Peyer's patch (tissue), 4 donors: Measurements from ENCODE around the gene ZFP92. TPM values are rescaled to one million over a fixed set of nuclear protein-coding genes. Genes with fewer than 3 reads are reported as not detected.

Experiments
- DNase-seq, 3 donors: peaks; one replicate each; pipeline ENCODE4 v3.0.0-alpha.2; 2017 to 2019
- H3K27ac ChIP-seq, 4 donors: fragments of 200-600 bp; sonication (generic); one replicate each; pipeline ENCODE4 v1.5.1; 2016 to 2019
- H3K27me3 ChIP-seq, 2 donors: fragments of 200-600 bp; sonication (generic); one replicate each; pipeline ENCODE4 v1.5.1; 2019
- H3K36me3 ChIP-seq, 3 donors: fragments of 200-600 bp; sonication (generic); one replicate each; pipeline ENCODE4 v1.5.1; 2016 to 2019
- H3K4me1 ChIP-seq, 4 donors: fragments of 200-600 bp; sonication (generic); one replicate each; pipeline ENCODE4 v1.5.1; 2016 to 2019
- H3K4me3 ChIP-seq, 4 donors: fragments of 200-600 bp; sonication (generic); 1 replicate in 3 of 4; 2 replicates in 1 of 4; pipeline ENCODE4 v1.5.1; 2016 to 2019; ENCODE audit warnings: mild to moderate bottlenecking in 1 of 4
- H3K9me3 ChIP-seq, 4 donors: fragments of 200-600 bp; sonication (generic); one replicate each; pipeline ENCODE4 v1.5.1; 2016 to 2019; ENCODE audit warnings: mild to moderate bottlenecking in 1 of 4
- CTCF ChIP-seq, 6 experiments: fragments of 450-650 bp in 4 of 6; fragments of 200-600 bp in 2 of 6; sonication (generic) in 1 of 6; IDR thresholded peaks; one replicate each; pipeline ENCODE4 v1.5.1; 2017 to 2019; ENCODE audit warnings: antibody characterized with exemption in 6 of 6, mild to moderate bottlenecking in 3 of 6, moderate library complexity in 1 of 6
- POLR2A ChIP-seq, 2 donors: fragments of 450-650 bp; IDR thresholded peaks; one replicate each; pipeline ENCODE4 v1.5.1; 2017; ENCODE audit warnings: antibody characterized with exemption in 2 of 2, mild to moderate bottlenecking in 2 of 2, moderate library complexity in 2 of 2
- small RNA-seq, 2 donors: library from RNA; depleted of rRNA; stranded (forward); fragments of <200 nt; gene quantifications; one replicate each; pipeline ENCODE3, GENCODE V24; 2016
- total RNA-seq, 4 donors: library from RNA; depleted of rRNA; stranded (reverse); fragments of >200 nt; gene quantifications; one replicate each; pipeline ENCODE4 v1.1.0, GENCODE V29; 2016

Gene ZFP92
- total RNA-seq, 4 donors from 2014 or later = 0.19 to 2.3 (median 0.81) TPM

GRCh38 chrX:153460826-153461225 is 49.6 kb downstream of the ZFP92 start:
- Histone ChIP-seq H3K9me3 (no peaks in the 10 kb centered on the region), H3K27me3 (no peaks in the 10 kb centered on the region), H3K27ac (no peak overlapping the region), H3K36me3 (no peaks in the 10 kb centered on the region), H3K4me1 (no peaks in the 10 kb centered on the region), H3K4me3 (no peak overlapping the region)
- DNase-seq = peak in 2 of 3 donors; percentile 32 to 69
- TF ChIP-seq POLR2A (IDR thresholded peaks at IDR 0.05) (no peak), CTCF (IDR thresholded peaks at IDR 0.05) (peak; percentile 19 to 44 (median 34))

Small RNA genes lying within 50 kb of the gene (small RNA-seq; reads per million reads assigned to genes)
- 0 reads per million in 2 donors for gene RN7SL667P

Other genes with a start within 250 kb of the ZFP92 start
- not detected for gene MAGEA1, start 232.2 kb upstream of the ZFP92 start, total RNA-seq
- not detected for gene PNMA6F, start 89.7 kb upstream of the ZFP92 start, total RNA-seq
- gene ZNF275, start 77.3 kb upstream of the ZFP92 start, total RNA-seq = 10 to 100 TPM in 1 of 4 donors, 1 to 10 TPM in 3; 4.0 to 12.4 (median 7.2) TPM
- gene PNMA6E, start 10.1 kb upstream of the ZFP92 start, total RNA-seq = not detected
- 1 to 10 TPM in 3 of 4 donors, not detected in 1; 1.1 to 3.1 (median 3.0) TPM for gene TREX2, start 34.6 kb downstream of the ZFP92 start, total RNA-seq
- 100 to 1,000 TPM in 1 of 4 donors, 10 to 100 TPM in 2, 1 to 10 TPM in 1; 8.2 to 156 (median 16.0) TPM for gene HAUS7, start 59.1 kb downstream of the ZFP92 start, total RNA-seq
- gene BGN, start 83.5 kb downstream of the ZFP92 start, total RNA-seq = 10 to 100 TPM in 3 of 4 donors, 1 to 10 TPM in 1; 2.5 to 28.9 (median 11.7) TPM
- not detected for gene ATP2B3, start 106.2 kb downstream of the ZFP92 start, total RNA-seq
- gene CCNQ, start 187.7 kb downstream of the ZFP92 start, total RNA-seq = 10 to 100 TPM; 19.0 to 33.3 (median 20.6) TPM
- not detected for gene DUSP9, start 235.7 kb downstream of the ZFP92 start, total RNA-seq